IMR-90 (cell line): ENCODE results near the gene IFT74. TPM values are rescaled to one million over a fixed set of nuclear protein-coding genes. Genes with fewer than 3 reads are reported as not detected.

Source experiments
- ATAC-seq: fragments of 200-7000 bp; cut with Tn5 transposase; 2 replicates; pipeline ENCODE4 v1.9.1; 2020; ENCODE audit warnings: low read depth, mild to moderate bottlenecking, moderate library complexity
- BruUV-seq: library from RNA; stranded (reverse); fragments of 400-500 nt; replicated peaks from 2 replicates; lab custom pipeline; 2021; lab: Mats Ljungman, UMichigan
- CTCF ChIA-PET: fragments of 300-600 bp; formaldehyde crosslinking; extraction: SDS; loops from one replicate; lab custom pipeline; 2021; ENCODE audit warnings: antibody characterized with exemption; lab: Yijun Ruan, JAX
- POLR2A ChIA-PET: fragments of 300-600 bp; sonication (Branson Sonifier 250); formaldehyde crosslinking; loops from one replicate; lab custom pipeline; 2022; ENCODE audit warnings: antibody characterized with exemption; ENCODE audit not compliant: unreplicated experiment; lab: Charles Lee
- DNase-seq: peaks from one replicate; pipeline ENCODE4 v3.0.0; 2013
- H2AFZ ChIP-seq: replicated peaks from 2 replicates; pipeline ENCODE3; 2013; ENCODE audit warnings: low read length, mild to moderate bottlenecking; ENCODE audit not compliant: poor library complexity
- H2AK5ac ChIP-seq: 2 replicates; pipeline ENCODE4 v1.6.1; 2013; ENCODE audit warnings: low read depth, low read length, inconsistent platforms
- H2AK9ac ChIP-seq: replicated peaks from 2 replicates; pipeline ENCODE3; 2013; ENCODE audit warnings: mild to moderate bottlenecking, low read depth, low read length, moderate library complexity; ENCODE audit not compliant: poor library complexity
- H2BK120ac ChIP-seq: 2 replicates; pipeline ENCODE4 v1.6.1; 2013; ENCODE audit warnings: low read depth, low read length, inconsistent platforms
- H2BK15ac ChIP-seq: 3 replicates; pipeline ENCODE4 v1.6.1; 2013; ENCODE audit warnings: low read depth, low read length, inconsistent platforms
- H2BK20ac ChIP-seq: 2 replicates; pipeline ENCODE4 v1.6.1; 2013; ENCODE audit warnings: low read depth, mild to moderate bottlenecking, inconsistent platforms, low read length, moderate library complexity
- H2BK5ac ChIP-seq: 2 replicates; pipeline ENCODE4 v1.6.1; 2013; ENCODE audit warnings: mild to moderate bottlenecking, low read depth, low read length, inconsistent platforms; ENCODE audit not compliant: poor library complexity, severe bottlenecking
- H3K14ac ChIP-seq: replicated peaks from 2 replicates; pipeline ENCODE4 v1.6.1; 2013; ENCODE audit warnings: low read depth, low read length, inconsistent platforms
- H3K18ac ChIP-seq: 2 replicates; pipeline ENCODE4 v1.6.1; 2013; ENCODE audit warnings: low read depth, low read length, control low read depth
- H3K23ac ChIP-seq: 2 replicates; pipeline ENCODE4 v1.6.1; 2013; ENCODE audit warnings: low read depth, low read length, inconsistent platforms
- H3K27ac ChIP-seq: 2 replicates; pipeline ENCODE4 v1.5.1; 2013; ENCODE audit warnings: mild to moderate bottlenecking, control low read depth, low read length; ENCODE audit not compliant: insufficient read depth
- H3K27me3 ChIP-seq: 2 replicates; pipeline ENCODE4 v1.6.1; 2013; ENCODE audit warnings: low read length; ENCODE audit not compliant: control insufficient read depth, insufficient read depth
- H3K36me3 ChIP-seq: 2 replicates; pipeline ENCODE4 v1.6.1; 2013; ENCODE audit warnings: low read length, mixed read lengths; ENCODE audit not compliant: control insufficient read depth, insufficient read depth
- H3K4ac ChIP-seq: 2 replicates; pipeline ENCODE4 v1.6.1; 2013; ENCODE audit warnings: low read depth, low read length, inconsistent platforms
- H3K4me1 ChIP-seq: 2 replicates; pipeline ENCODE4 v1.6.1; 2013; ENCODE audit warnings: low read length, mixed read lengths; ENCODE audit not compliant: control insufficient read depth, insufficient read depth
- H3K4me2 ChIP-seq: 2 replicates; pipeline ENCODE4 v1.6.1; 2013; ENCODE audit warnings: low read depth, mild to moderate bottlenecking, control low read depth, low read length, moderate library complexity
- H3K4me3 ChIP-seq: 2 replicates; pipeline ENCODE4 v1.5.1; 2013; ENCODE audit warnings: low read depth, mild to moderate bottlenecking, control low read depth, low read length, moderate library complexity; ENCODE audit not compliant: insufficient read depth
- H3K56ac ChIP-seq: 2 replicates; pipeline ENCODE4 v1.6.1; 2013; ENCODE audit warnings: low read length, inconsistent platforms; ENCODE audit not compliant: insufficient read depth; ENCODE audit errors: extremely low read depth
- H3K79me1 ChIP-seq, 2 experiments: 2 replicates each; pipeline ENCODE4 v1.6.1; 2013; ENCODE audit warnings: low read length in 2 of 2, inconsistent platforms in 1 of 2, low read depth in 1 of 2
- H3K9ac ChIP-seq: 2 replicates; pipeline ENCODE4 v1.6.1; 2013; ENCODE audit warnings: low read depth, low read length, control low read depth
- H3K9me1 ChIP-seq: 2 replicates; pipeline ENCODE4 v1.6.1; 2013; ENCODE audit warnings: low read length, inconsistent platforms; ENCODE audit not compliant: insufficient read depth
- H3K9me3 ChIP-seq: 2 replicates; pipeline ENCODE4 v1.6.1; 2013; ENCODE audit warnings: low read length; ENCODE audit not compliant: control insufficient read depth, insufficient read depth
- H4K20me1 ChIP-seq: 2 replicates; pipeline ENCODE4 v1.6.1; 2013; ENCODE audit warnings: low read length, inconsistent platforms; ENCODE audit not compliant: insufficient read depth
- H4K5ac ChIP-seq: 2 replicates; pipeline ENCODE4 v1.6.1; 2013; ENCODE audit warnings: mild to moderate bottlenecking, low read depth, low read length, control low read depth
- H4K8ac ChIP-seq, 2 experiments: 2 replicates each; pipeline ENCODE4 v1.6.1; 2013; ENCODE audit warnings: low read depth in 2 of 2, low read length in 2 of 2, control low read depth in 1 of 2, inconsistent platforms in 1 of 2
- H4K91ac ChIP-seq: 2 replicates; pipeline ENCODE4 v1.6.1; 2013; ENCODE audit warnings: low read depth, low read length, inconsistent platforms; ENCODE audit not compliant: insufficient read depth
- CHD1 ChIP-seq: IDR thresholded peaks from 2 replicates; pipeline ENCODE4 v1.6.1; 2012; ENCODE audit warnings: low read depth, low read length, improper control_type of control experiment
- FOS ChIP-seq: fragments of 150-350 bp; IDR thresholded peaks from 2 replicates; pipeline ENCODE4 v1.6.1; 2016; ENCODE audit warnings: low read depth, low read length
- MAFK ChIP-seq: IDR thresholded peaks from 2 replicates; pipeline ENCODE4 v1.6.1; 2012; ENCODE audit warnings: low read depth, low read length, improper control_type of control experiment
- MAZ ChIP-seq: IDR thresholded peaks from 2 replicates; pipeline ENCODE4 v1.6.1; 2012; ENCODE audit warnings: low read depth, mild to moderate bottlenecking, low read length, improper control_type of control experiment, moderate library complexity, borderline replicate concordance
- MXI1 ChIP-seq: IDR thresholded peaks from 2 replicates; pipeline ENCODE4 v1.6.1; 2012; ENCODE audit warnings: low read depth, mild to moderate bottlenecking, low read length, moderate library complexity, borderline replicate concordance
- NFE2L2 ChIP-seq: fragments of 150-350 bp; IDR thresholded peaks from 2 replicates; pipeline ENCODE4 v1.6.1; 2016; ENCODE audit warnings: low read depth, mild to moderate bottlenecking, low read length
- POLR2A ChIP-seq: IDR thresholded peaks from 2 replicates; pipeline ENCODE4 v1.6.1; 2012; ENCODE audit warnings: mild to moderate bottlenecking, low read depth, low read length
- RFX5 ChIP-seq: IDR thresholded peaks from 2 replicates; pipeline ENCODE4 v1.8.0; 2012; ENCODE audit warnings: low read depth, mild to moderate bottlenecking, low read length, moderate library complexity
- WGBS, 2 experiments: methylation state at CpG; one replicate each; pipeline versions ENCODE4 v1.1.5 to v1.1.7; 2013; ENCODE audit warnings: missing lambda C conversion rate in 2 of 2; ENCODE audit not compliant: insufficient read length in 1 of 2; ENCODE audit errors: extremely low coverage in 2 of 2; 5-methylcytosine and 5-hydroxymethylcytosine counted together
- dilution Hi-C: fragments of 300-500 bp; cut with HindIII; formaldehyde crosslinking; loops from one replicate; pipeline ENCODE4 v1.14.3; 2018; ENCODE audit warnings: low sequenced_read_pairs; ENCODE audit not compliant: unreplicated experiment
- in situ Hi-C: fragments of 300-500 bp; cut with MboI; formaldehyde crosslinking; loops from 3 replicates; pipeline ENCODE4 v1.14.3; 2019; ENCODE audit warnings: low sequenced_read_pairs, inconsistent platforms, mixed read lengths
- intact Hi-C: fragments of 100-400 bp; cut with micrococcal nuclease; formaldehyde crosslinking; loops from 2 replicates; pipeline ENCODE4 v1.10.0; 2022
- polyA plus RNA-seq, 3 experiments: library from polyadenylated mRNA; depleted of rRNA; stranded (reverse); fragments of >200 nt; gene quantifications; 2 replicates each; pipeline ENCODE4 v1.2.3, GENCODE V29; 2012; ENCODE audit warnings: low replicate concordance in 1 of 3
- total RNA-seq: library from RNA; depleted of rRNA; stranded (reverse); fragments of >200 nt; gene quantifications from 2 replicates; pipeline ENCODE4 v1.2.3, GENCODE V29; 2012; rRNA removed

IFT74 gene
- total and polyA plus RNA-seq, 2 of the 4 experiments (the other 2 are of a cell fraction), result 4.6 to 12.2 TPM

DNA sequence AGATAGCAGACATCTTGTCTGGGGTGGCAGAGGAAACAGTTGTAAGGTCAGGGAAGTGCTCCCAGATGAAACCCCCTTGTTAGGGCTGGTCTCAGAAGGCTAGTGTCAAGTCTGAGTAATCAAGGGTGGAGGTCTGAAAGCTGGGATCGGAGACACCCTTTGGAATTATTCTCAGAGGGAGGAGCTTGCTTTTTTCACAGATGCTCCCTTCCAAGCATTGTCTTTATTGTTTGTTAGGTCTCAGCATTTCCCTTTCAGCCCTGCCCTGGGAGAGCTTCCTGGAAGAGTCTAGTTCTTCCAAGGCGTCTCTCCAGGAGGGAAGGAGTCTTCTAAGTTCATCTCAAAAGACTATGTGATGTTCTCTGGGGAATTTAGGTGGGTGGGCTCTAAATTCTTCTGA, 156.0 kb downstream of the IFT74 start:
- POLR2A ChIA-PET, result interaction anchor here (0.5 to 1.3 kb wide), 3 partner anchors 23 to 75 kb away, joined by 3 to 13 read pairs (median 5); no protein-coding TSS in a partner anchor

More for the DNA sequence above, 156.0 kb downstream of the IFT74 start:
- peak overlapping the region; percentile 90 for H3K18ac ChIP-seq
- intact Hi-C loops, result loop anchor here (10.0 kb wide), 1 partner anchor 167 kb away; the partner anchor contains the start of gene PLAA
- no peak for TF ChIP-seq NFE2L2
- TF ChIP-seq MAFK, result no peak
- no peak for TF ChIP-seq POLR2A
- TF ChIP-seq CHD1, result no peak
- TF ChIP-seq RFX5, result no peak
- no peak for TF ChIP-seq FOS
- no peak for TF ChIP-seq MXI1
- no peak for TF ChIP-seq MAZ
- peak overlapping the region; percentile 90 for H2BK120ac ChIP-seq
- peak overlapping the region; percentile 92; the same call in 2 of the 3 replicates for H2BK15ac ChIP-seq
- in situ Hi-C loops, result no loop called here
- H3K79me1 ChIP-seq, result peaks cover 2 to 43% of the 10 kb centered on the region in 2 experiments
- H3K9ac ChIP-seq, result no peak overlapping the region
- no peak overlapping the region for H2AK9ac ChIP-seq
- peaks cover under 1% of the 10 kb centered on the region; the same call in 1 of the 2 replicates for H3K9me1 ChIP-seq
- H3K4ac ChIP-seq, result peak overlapping the region; percentile 74
- H3K27me3 ChIP-seq, result no peaks in the 10 kb centered on the region
- H3K14ac ChIP-seq, result peak overlapping the region; percentile 89
- H4K91ac ChIP-seq, result peak overlapping the region; percentile 86
- peak overlapping the region; percentile 96 for H2BK5ac ChIP-seq
- H2BK20ac ChIP-seq, result peak overlapping the region; percentile 89
- H3K56ac ChIP-seq, result no peak overlapping the region
- no peak overlapping the region for H3K4me3 ChIP-seq
- peak overlapping the region; percentile 98 for H4K5ac ChIP-seq
- no CpG with 5 or more reads among the region's 2 CpGs for WGBS, 2 experiments
- dilution Hi-C loops, result no loop called here
- peak overlapping the region; percentile 71 to 83; a peak in 2 of 4 replicates for H4K8ac ChIP-seq
- peak overlapping the region; percentile 93 for H2AK5ac ChIP-seq
- no peaks in the 10 kb centered on the region for H4K20me1 ChIP-seq
- BruUV-seq, result no TSS peak
- peak overlapping the region; percentile 49; the same call in 1 of the 2 replicates for H3K4me2 ChIP-seq
- no peaks in the 10 kb centered on the region for H3K9me3 ChIP-seq
- peaks cover 6% of the 10 kb centered on the region; the same call in 1 of the 2 replicates for H3K36me3 ChIP-seq
- DNase-seq, result no peak
- H3K23ac ChIP-seq, result peak overlapping the region; percentile 71; the same call in 1 of the 2 replicates
- ATAC-seq, result no peak
- peak overlapping the region; percentile 83 for H3K27ac ChIP-seq
- no peak overlapping the region for H2AFZ ChIP-seq
- CTCF ChIA-PET, result no interaction called here
- H3K4me1 ChIP-seq, result peaks cover 11% of the 10 kb centered on the region

Other genes with a start within 250 kb of the IFT74 start
- 6.1 and 12.2 TPM in 2 replicates for gene CAAP1, start 63.6 kb upstream of the IFT74 start, total RNA-seq
- gene CAAP1, start 63.6 kb upstream of the IFT74 start, polyA plus RNA-seq (2012; rRNA removed), result 9.0 and 11.6 TPM in 2 replicates
- gene PLAA, start 9.2 kb upstream of the IFT74 start, total RNA-seq, result 24.4 and 37.8 TPM in 2 replicates
- 18.1 and 18.2 TPM in 2 replicates for gene PLAA, start 9.2 kb upstream of the IFT74 start, polyA plus RNA-seq (2012; rRNA removed)
- gene LRRC19, start 49.3 kb downstream of the IFT74 start, total RNA-seq, result not detected in 2 replicates
- gene LRRC19, start 49.3 kb downstream of the IFT74 start, polyA plus RNA-seq (2012; rRNA removed), result not detected in 2 replicates
- 10.8 and 11.7 TPM in 2 replicates for gene TEK, start 152.8 kb downstream of the IFT74 start, total RNA-seq
- 4.9 and 6.3 TPM in 2 replicates for gene TEK, start 152.8 kb downstream of the IFT74 start, polyA plus RNA-seq (2012; rRNA removed)